NT2/D1 (cell line): Measurements from ENCODE around the gene SPTAN1.

ENCODE experiments used
- DNase-seq: peaks from one replicate; pipeline ENCODE4 v3.0.0-alpha.2; 2011; ENCODE audit warnings: low read depth, low spot score
- H3K27me3 ChIP-seq: 2 replicates; pipeline ENCODE4 v1.6.0; 2011; ENCODE audit warnings: mild to moderate bottlenecking; ENCODE audit not compliant: insufficient read length, insufficient read depth
- H3K36me3 ChIP-seq: 2 replicates; pipeline ENCODE4 v1.6.1; 2011; ENCODE audit warnings: mild to moderate bottlenecking, low read length, mixed read lengths; ENCODE audit not compliant: insufficient read depth, insufficient read length
- H3K4me1 ChIP-seq: 2 replicates; pipeline ENCODE4 v1.5.1; 2011; ENCODE audit not compliant: insufficient read depth, insufficient read length
- H3K4me3 ChIP-seq: 2 replicates; pipeline ENCODE4 v1.5.1; 2011; ENCODE audit warnings: low read depth; ENCODE audit not compliant: insufficient read length
- H3K9ac ChIP-seq: 2 replicates; pipeline ENCODE4 v1.6.0; 2011; ENCODE audit warnings: low read depth; ENCODE audit not compliant: insufficient read length
- H3K9me3 ChIP-seq: 2 replicates; pipeline ENCODE4 v1.5.1; 2011; ENCODE audit warnings: mild to moderate bottlenecking, low read length; ENCODE audit not compliant: insufficient read depth
- SUZ12 ChIP-seq: IDR thresholded peaks from 2 replicates; pipeline ENCODE4 v1.6.1; 2011; ENCODE audit not compliant: insufficient read length, insufficient read depth; ENCODE audit errors: extremely low read depth
- YY1 ChIP-seq: IDR thresholded peaks from 2 replicates; pipeline ENCODE4 v1.6.1; 2011; ENCODE audit not compliant: insufficient read length, insufficient read depth
- ZNF274 ChIP-seq: IDR thresholded peaks from 2 replicates; pipeline ENCODE4 v1.6.1; 2011; ENCODE audit warnings: mild to moderate bottlenecking, low read depth, low read length

SPTAN1 gene

GRCh38 chr9:128611600-128612394, 59.4 kb downstream of the SPTAN1 start:
- TF ChIP-seq ZNF274: no peak
- TF ChIP-seq SUZ12: no peak
- no peak for TF ChIP-seq YY1
- Histone ChIP-seq H3K36me3 (peaks cover 99% of the 10 kb centered on the region), H3K4me1 (no peaks in the 10 kb centered on the region), H3K9me3 (no peaks in the 10 kb centered on the region), H3K9ac (no peak overlapping the region), H3K27me3 (no peaks in the 10 kb centered on the region), H3K4me3 (no peak overlapping the region)
- no peak for DNase-seq

DNA sequence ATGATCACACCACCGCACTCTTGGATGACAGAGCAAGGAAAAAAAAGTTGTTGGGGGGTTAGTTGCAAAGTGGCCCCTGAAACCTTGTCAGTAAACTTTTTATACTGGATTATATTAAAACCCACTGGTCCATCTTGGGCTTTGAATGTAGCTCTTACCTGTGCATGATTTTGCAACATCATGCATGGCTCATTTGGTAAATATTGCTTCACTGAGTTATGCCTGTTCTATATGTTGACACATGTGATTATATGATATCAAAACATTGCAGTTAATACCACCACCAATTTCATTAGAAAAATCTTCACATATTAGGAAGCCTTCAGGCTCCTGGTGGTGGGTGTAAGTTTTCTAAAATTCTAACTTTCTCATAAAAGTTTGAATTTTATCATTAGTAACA, 62.3 kb downstream of the SPTAN1 start:
- H3K27me3 ChIP-seq: no peaks in the 10 kb centered on the region
- no peak for TF ChIP-seq ZNF274
- no peak for TF ChIP-seq SUZ12
- TF ChIP-seq YY1: no peak
- no peaks in the 10 kb centered on the region for H3K9me3 ChIP-seq
- no peaks in the 10 kb centered on the region for H3K4me1 ChIP-seq
- no peak for DNase-seq
- peaks cover 98% of the 10 kb centered on the region for H3K36me3 ChIP-seq
- no peak overlapping the region for H3K9ac ChIP-seq
- no peak overlapping the region for H3K4me3 ChIP-seq

DNA sequence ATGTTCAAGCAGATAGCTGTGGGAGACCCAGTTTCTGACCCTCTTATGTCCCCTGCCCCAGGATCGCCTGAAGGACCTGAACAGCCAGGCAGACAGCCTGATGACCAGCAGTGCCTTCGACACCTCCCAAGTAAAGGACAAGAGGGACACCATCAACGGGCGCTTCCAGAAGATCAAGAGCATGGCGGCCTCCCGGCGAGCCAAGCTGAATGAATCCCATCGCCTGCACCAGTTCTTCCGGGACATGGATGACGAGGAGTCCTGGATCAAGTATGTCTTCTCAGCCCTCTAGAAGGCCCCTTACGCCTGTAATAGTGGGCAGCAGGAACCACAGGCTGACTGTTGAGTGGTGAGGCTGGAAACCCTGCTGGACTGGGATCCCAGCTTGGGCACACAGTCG, 63.2 kb downstream of the SPTAN1 start:
- Histone ChIP-seq H3K4me3 (no peak overlapping the region), H3K9me3 (no peaks in the 10 kb centered on the region), H3K36me3 (peaks cover 98% of the 10 kb centered on the region), H3K4me1 (no peaks in the 10 kb centered on the region), H3K27me3 (no peaks in the 10 kb centered on the region), H3K9ac (no peak overlapping the region)
- no peak for DNase-seq
- TF ChIP-seq ZNF274: no peak
- TF ChIP-seq SUZ12: no peak
- TF ChIP-seq YY1: no peak

DNA sequence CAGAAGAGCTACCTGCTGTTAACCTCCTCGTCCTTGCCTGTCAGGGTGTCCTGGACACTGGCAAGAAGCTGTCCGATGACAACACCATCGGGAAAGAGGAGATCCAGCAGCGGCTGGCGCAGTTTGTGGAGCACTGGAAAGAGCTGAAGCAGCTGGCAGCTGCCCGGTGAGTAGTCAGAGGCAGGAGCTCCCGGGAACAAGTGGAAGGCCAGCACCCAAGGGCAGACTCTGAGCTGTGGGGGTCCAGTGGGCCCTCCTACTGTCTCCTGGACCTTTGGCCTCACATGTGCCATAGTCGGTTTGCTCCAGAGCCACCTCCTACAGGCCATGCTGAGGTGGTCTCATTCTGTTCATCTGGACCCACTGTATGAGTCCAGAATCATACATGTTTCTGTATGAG, 65.6 kb downstream of the SPTAN1 start:
- Histone ChIP-seq H3K4me3 (no peak overlapping the region), H3K9ac (no peak overlapping the region), H3K9me3 (no peaks in the 10 kb centered on the region), H3K27me3 (no peaks in the 10 kb centered on the region), H3K4me1 (no peaks in the 10 kb centered on the region), H3K36me3 (peaks cover 99% of the 10 kb centered on the region)
- DNase-seq: no peak
- TF ChIP-seq YY1: no peak

GRCh38 chr9:128619127-128619526, 66.7 kb downstream of the SPTAN1 start:
- H3K9me3 ChIP-seq: no peaks in the 10 kb centered on the region
- TF ChIP-seq SUZ12 (no peak), YY1 (no peak), ZNF274 (no peak)
- DNase-seq: no peak
- no peak overlapping the region for H3K4me3 ChIP-seq
- no peak overlapping the region for H3K9ac ChIP-seq
- H3K4me1 ChIP-seq: no peaks in the 10 kb centered on the region
- H3K27me3 ChIP-seq: no peaks in the 10 kb centered on the region
- peaks cover 99% of the 10 kb centered on the region for H3K36me3 ChIP-seq

DNA sequence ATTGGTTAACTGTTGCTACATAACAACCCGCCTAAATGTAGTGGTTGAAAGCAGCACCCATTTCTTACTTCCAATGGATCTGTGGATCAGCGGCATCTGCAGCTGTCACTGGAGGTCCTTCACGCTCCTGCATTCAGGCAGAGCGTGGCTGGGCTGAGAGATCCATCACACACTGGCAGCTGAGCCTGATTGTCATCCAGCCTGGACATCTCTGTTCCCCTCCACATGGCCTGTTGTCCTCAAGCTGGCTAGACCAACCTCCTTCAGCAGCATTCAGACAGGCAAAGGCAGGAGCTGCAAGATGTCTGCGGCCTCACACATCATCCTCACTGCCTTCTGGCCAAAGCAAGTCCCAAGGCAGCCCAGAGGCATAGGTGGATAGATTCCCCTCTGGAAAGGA, 67.4 kb downstream of the SPTAN1 start:
- Histone ChIP-seq H3K36me3 (peaks cover 99% of the 10 kb centered on the region), H3K4me3 (no peak overlapping the region), H3K4me1 (no peaks in the 10 kb centered on the region), H3K9ac (no peak overlapping the region), H3K9me3 (no peaks in the 10 kb centered on the region), H3K27me3 (no peaks in the 10 kb centered on the region)
- TF ChIP-seq SUZ12 (no peak), YY1 (no peak), ZNF274 (no peak)
- DNase-seq: no peak

DNA sequence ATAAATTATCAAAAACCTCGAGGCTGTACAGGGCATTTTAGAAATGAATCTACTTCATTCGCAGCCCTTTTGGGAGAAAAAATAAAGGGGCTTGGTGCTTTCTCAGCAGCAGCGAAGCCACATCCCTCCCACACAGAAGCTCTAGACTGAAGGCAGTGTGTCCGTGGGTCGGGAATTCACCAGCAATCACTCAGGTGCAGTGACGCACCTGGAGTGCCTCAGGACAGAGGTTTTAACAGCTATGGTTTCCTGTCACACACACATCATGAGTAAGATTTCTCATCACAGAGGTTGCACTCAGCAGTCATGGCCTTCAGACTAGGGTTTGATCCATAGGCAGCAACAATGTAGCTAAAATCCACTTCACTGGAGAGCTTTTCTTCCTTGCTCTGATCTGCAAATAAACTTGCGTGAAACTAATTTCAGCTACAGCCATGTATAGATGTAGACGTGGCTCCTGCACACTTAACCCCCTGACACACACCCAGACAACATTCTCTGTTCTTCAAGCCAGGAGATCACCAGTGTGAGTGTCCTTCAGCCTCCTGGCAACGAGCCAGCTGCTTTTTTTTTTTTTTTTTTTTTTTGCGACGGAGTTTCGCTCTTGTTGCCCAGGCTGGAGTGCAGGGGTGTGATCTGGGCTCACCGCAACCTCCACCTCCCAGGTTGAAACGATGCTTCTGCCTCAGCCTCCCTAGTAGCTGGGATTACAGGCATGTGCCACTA, 69.5 kb downstream of the SPTAN1 start:
- no peaks in the 10 kb centered on the region for H3K9me3 ChIP-seq
- H3K4me1 ChIP-seq: no peaks in the 10 kb centered on the region
- no peak for DNase-seq
- H3K27me3 ChIP-seq: no peaks in the 10 kb centered on the region
- H3K36me3 ChIP-seq: peaks cover 99% of the 10 kb centered on the region
- no peak for TF ChIP-seq SUZ12
- no peak for TF ChIP-seq ZNF274
- no peak overlapping the region for H3K4me3 ChIP-seq
- H3K9ac ChIP-seq: no peak overlapping the region
